Cardiac muscle cell (in vitro differentiated cells and primary cell): ENCODE data around the gene EIF6. TPM values are rescaled to one million over a fixed set of nuclear protein-coding genes. Genes with fewer than 3 reads are reported as not detected.

ENCODE experiments used
- DNase-seq, 2 donors: peaks; one replicate each; pipeline versions ENCODE4 v3.0.0 to v3.0.0-alpha.2; 2010 to 2017; ENCODE audit warnings: low read depth in 1 of 2, low spot score in 1 of 2
- H3K27ac ChIP-seq: fragments of 200-600 bp; sonication (generic); 2 replicates; pipeline ENCODE4 v1.5.1; 2016
- H3K27me3 ChIP-seq: fragments of 200-600 bp; sonication (generic); 2 replicates; pipeline ENCODE4 v1.6.0; 2016; ENCODE audit warnings: control low read depth
- H3K36me3 ChIP-seq: fragments of 200-600 bp; sonication (generic); 2 replicates; pipeline ENCODE4 v1.5.1; 2016; ENCODE audit warnings: control low read depth
- H3K4me1 ChIP-seq: fragments of 200-600 bp; sonication (generic); 2 replicates; pipeline ENCODE4 v1.8.1; 2017; ENCODE audit warnings: low read depth, mild to moderate bottlenecking, mixed run types
- H3K4me3 ChIP-seq: fragments of 200-600 bp; sonication (generic); 2 replicates; pipeline ENCODE4 v1.5.1; 2016; ENCODE audit warnings: mild to moderate bottlenecking
- H3K9me3 ChIP-seq: fragments of 200-600 bp; sonication (generic); 2 replicates; pipeline ENCODE4 v1.5.1; 2017; ENCODE audit warnings: low read depth, mild to moderate bottlenecking, control low read depth
- polyA plus RNA-seq: library from polyadenylated mRNA; unstranded; fragments of >200 nt; fragmentation: Nextera tagmentation; extraction: Ambion mirVana; gene quantifications from 2 replicates; pipeline ENCODE4 v1.2.1, GENCODE V29; 2016
- total RNA-seq: library from RNA; depleted of rRNA; stranded (reverse); fragments of >200 nt; gene quantifications from 2 replicates; pipeline ENCODE4 v1.2.3, GENCODE V29; 2016
- TF ChIP-seq, protein P1 (sequence below): IDR thresholded peaks from 2 replicates; pipeline ENCODE4 v1.5.1; 2012; ENCODE audit warnings: low read depth, mild to moderate bottlenecking, low read length

Gene EIF6
- 80.4 and 129 TPM in 2 replicates for total RNA-seq
- polyA plus RNA-seq: 186 and 203 TPM in 2 replicates

DNA sequence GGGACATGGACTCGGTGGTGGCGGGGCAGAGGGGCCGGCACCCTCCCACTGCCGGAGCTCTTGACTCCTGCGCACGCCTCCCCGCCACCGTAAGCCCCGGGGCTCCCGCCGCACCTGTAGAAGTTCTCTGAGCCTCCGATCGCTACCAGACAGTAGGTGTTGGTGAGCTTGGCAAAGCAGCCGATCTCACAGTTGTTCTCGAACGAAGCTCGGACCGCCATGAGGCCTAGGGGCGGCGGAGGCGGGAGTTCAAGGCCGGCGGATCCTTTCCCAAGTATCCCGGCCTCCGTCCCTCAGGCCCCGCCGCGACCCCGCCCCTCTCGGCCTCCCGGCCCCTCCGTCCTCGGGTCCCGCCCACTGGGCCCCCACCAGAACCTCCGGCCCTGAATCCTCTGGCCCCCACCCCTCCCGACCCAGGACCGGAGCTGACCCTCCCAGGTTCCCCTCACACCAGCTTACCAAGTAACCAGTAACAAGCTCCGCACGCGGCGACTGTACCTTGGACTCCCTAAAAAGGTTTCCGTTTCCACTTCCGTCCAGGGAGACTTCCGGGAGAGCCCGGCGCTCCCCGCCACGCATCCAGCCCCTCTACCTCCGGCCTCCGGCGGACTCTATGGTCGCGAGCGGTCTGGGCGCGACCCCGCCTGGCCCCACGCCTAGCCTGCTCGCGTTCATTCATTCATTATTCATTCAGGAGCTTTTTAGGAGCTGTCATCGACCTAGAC is at the start of gene EIF6:
EIF6 (minus strand) TSS at position 506 of the 725 bp plus-strand sequence; CDS start at position 221, 285 bp downstream.
- TF ChIP-seq, protein P1, sequence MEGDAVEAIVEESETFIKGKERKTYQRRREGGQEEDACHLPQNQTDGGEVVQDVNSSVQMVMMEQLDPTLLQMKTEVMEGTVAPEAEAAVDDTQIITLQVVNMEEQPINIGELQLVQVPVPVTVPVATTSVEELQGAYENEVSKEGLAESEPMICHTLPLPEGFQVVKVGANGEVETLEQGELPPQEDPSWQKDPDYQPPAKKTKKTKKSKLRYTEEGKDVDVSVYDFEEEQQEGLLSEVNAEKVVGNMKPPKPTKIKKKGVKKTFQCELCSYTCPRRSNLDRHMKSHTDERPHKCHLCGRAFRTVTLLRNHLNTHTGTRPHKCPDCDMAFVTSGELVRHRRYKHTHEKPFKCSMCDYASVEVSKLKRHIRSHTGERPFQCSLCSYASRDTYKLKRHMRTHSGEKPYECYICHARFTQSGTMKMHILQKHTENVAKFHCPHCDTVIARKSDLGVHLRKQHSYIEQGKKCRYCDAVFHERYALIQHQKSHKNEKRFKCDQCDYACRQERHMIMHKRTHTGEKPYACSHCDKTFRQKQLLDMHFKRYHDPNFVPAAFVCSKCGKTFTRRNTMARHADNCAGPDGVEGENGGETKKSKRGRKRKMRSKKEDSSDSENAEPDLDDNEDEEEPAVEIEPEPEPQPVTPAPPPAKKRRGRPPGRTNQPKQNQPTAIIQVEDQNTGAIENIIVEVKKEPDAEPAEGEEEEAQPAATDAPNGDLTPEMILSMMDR: no peak
- H3K4me1 ChIP-seq: peaks cover 6% of the 10 kb centered on the region
- H3K27ac ChIP-seq: peak within 1 kb of the TSS; percentile 86
- H3K36me3 ChIP-seq: peaks cover 15% of the 10 kb centered on the region
- H3K27me3 ChIP-seq: no peaks in the 10 kb centered on the region
- DNase-seq: peak; percentile 89 to 95
- no peaks in the 10 kb centered on the region for H3K9me3 ChIP-seq
- peak within 1 kb of the TSS; percentile 64 for H3K4me3 ChIP-seq

DNA sequence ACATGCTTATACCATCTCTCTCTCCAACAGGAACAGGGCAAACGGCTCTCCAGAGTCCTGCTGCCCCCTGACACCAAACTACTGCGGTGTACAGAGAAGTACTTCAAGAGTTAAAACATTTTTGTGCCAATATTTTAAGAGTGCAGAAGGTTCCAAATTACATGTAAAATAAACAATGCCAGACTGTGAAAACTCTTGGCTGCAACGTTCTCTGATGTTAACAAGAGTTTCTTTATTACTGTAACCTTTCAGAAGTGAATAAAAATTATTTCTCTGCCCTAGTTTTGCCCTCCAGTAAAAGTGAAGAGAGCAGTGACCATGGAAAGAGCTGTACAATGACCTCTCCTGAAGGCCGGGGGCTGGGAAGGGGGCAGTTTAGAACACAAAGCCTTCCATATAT is 49.0 kb upstream of the EIF6 start:
- Histone ChIP-seq H3K4me1 (no peaks in the 10 kb centered on the region), H3K4me3 (no peak overlapping the region), H3K27ac (no peak overlapping the region), H3K27me3 (no peaks in the 10 kb centered on the region), H3K36me3 (no peaks in the 10 kb centered on the region), H3K9me3 (no peaks in the 10 kb centered on the region)
- TF ChIP-seq, protein P1: no peak
- DNase-seq: no peak

DNA sequence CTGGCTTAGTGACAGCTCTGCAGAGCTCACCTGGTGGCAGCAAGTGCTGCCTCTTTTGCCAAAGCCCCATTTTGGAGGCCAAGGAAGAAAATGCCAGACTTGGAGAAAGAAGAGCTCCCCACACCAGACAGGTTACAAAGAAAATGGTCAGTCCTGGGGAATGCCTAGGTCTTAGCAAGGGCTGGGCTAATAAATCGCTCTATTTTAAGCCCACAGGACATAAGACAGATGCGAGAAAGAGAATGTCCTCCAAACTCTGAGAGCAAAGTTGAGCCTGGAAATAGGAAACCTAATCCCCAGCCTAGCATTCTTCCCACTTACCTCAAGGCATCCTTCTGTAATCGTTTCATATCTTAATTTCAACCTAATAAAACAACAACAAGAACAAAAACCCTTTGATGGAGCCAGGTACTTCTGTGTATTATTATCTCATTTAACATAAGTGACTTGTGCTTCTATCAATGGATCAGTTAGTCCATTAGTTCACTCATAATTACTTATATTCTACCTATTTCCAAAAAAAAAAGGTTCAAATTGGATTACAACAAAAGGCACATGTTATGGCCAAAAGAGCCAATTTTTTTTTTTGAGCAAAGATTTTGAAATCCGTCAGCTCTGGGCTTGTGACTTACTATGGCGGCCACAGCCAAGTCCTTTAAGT is 48.1 kb upstream of the EIF6 start:
- no peaks in the 10 kb centered on the region for H3K27me3 ChIP-seq
- H3K4me1 ChIP-seq: no peaks in the 10 kb centered on the region
- no peak overlapping the region for H3K27ac ChIP-seq
- H3K36me3 ChIP-seq: no peaks in the 10 kb centered on the region
- TF ChIP-seq, protein P1: no peak
- H3K4me3 ChIP-seq: no peak overlapping the region
- no peak for DNase-seq
- no peaks in the 10 kb centered on the region for H3K9me3 ChIP-seq

DNA sequence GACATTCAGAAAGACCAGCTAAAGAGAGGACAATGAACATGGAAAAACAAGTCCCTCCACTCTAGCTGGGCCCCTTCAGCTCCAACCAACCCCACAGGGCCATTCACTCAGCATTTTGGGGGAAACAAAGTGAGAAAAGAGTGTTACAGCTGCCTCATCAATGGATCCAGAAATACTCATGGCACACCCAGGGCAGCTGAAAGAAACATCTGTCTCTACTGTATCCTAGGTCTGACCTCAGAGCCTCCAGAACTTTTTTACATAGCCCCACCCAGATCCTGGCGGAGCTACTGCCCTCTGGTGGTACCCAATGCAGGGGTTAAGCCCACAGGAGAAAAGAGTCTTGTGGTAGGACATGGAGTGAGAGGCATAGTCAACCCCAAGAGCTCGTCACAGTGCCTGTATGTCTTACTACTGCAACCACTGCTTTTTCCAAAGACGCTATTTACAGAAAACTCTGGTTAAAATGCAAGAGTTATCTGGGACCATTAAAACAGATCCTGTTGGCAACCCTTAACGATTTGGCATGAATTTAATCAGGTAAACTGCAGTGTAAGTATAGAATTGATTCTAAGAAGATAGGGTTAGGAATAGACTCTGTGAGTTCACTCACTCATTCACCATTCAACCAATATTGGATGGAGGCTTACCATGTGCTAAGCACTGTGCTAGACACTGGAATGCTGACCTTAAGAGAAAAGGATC is 45.0 kb upstream of the EIF6 start:
- Histone ChIP-seq H3K9me3 (no peaks in the 10 kb centered on the region), H3K27me3 (no peaks in the 10 kb centered on the region), H3K27ac (no peak overlapping the region), H3K36me3 (no peaks in the 10 kb centered on the region), H3K4me3 (no peak overlapping the region), H3K4me1 (peaks cover 5% of the 10 kb centered on the region)
- TF ChIP-seq, protein P1: peak; percentile 61
- peak; percentile 48 to 50 for DNase-seq

DNA sequence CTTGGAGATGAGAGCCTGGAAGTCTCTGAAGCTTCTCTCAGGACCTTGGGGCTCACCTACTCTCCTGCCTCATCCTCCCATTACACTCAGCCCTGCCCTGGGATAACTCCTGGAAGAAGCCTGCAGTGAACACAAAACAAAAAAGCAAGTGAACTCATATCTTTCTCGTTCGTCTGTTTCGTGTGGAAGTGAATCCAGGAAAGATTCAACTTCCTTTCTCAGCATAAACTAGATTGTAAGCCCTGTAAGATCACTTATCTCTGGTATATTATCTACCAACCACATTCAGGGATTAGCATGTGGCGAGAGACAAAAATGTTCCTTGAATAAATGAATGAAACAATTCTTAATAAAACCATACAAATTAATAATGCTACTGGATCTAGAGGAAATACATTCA is 44.1 kb upstream of the EIF6 start:
- H3K9me3 ChIP-seq: no peaks in the 10 kb centered on the region
- H3K4me1 ChIP-seq: peaks cover 5% of the 10 kb centered on the region
- H3K4me3 ChIP-seq: no peak overlapping the region
- H3K27me3 ChIP-seq: no peaks in the 10 kb centered on the region
- no peak for DNase-seq
- TF ChIP-seq, protein P1: no peak
- H3K36me3 ChIP-seq: no peaks in the 10 kb centered on the region
- H3K27ac ChIP-seq: no peak overlapping the region
